Measurements from ENCODE around the gene CD300A.

DNA sequence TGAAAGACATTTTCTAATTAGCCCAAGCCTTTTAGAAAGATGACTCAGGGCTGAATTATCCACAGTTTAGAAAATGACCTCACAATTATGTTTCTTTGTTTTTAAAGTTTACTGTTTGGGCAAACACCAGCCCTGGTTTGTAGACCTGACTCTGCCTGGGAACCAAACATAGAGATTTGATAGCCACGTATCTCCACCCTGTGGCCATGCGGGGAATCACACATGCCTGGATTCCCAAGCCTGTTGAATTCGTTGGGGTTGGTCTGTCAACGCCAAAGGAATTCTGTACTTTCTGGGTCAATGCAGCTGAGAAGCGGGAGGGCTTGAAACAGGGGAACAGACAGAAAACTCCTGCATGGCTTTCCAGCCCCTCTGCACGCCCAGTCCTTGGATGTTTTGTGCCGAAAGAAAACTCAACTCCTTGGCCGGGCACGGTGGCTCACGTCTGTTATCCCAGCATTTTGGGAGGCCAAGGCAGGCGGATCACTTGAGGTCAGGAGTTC is 26.9 kb downstream of the CD300A start:
- TF ChIP-seq ZNF274 (IDR thresholded peaks at IDR 0.05; ENCODE audit: low read depth, low read length) (no peak), SUZ12 (IDR thresholded peaks at IDR 0.05; ENCODE audit: extremely low read depth, insufficient read depth, insufficient read length) (no peak), YY1 (IDR thresholded peaks at IDR 0.05; ENCODE audit: insufficient read depth, insufficient read length) (no peak)
